ENCODE measurements around the gene RCAN2.
"Not testable (repeated sequence)": the region's sequence is repeated elsewhere in the genome, so short reads cannot be mapped to it uniquely, and the experiment has no call there.

The RCAN2 gene

DNA sequence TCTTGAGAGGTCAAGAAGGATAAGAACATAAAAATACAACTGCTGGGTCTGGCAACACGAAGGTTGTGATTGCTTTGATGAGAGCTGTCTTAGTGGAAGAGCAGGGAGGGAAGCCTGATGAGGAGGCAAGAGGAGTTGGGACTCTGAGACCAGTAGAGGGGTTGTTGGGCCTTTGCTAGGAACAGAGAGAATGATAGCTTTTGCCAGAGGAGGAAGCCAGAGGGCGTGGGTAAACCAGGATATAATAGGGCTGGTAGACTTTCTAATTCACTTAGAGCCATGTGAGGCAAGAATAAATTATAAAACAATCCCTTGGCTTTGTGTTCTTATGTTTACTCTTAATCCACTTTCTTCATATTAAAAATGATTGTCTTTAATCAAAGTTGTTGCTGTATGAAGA lies 78.6 kb downstream of the RCAN2 start:
- peak in 1 of 2 experiments; percentile 7 for DNase-seq (ENCODE audit: low read depth in 1 of 2, low spot score in 1 of 2)
- no peak for TF ChIP-seq JUND (IDR thresholded peaks at IDR 0.05; ENCODE audit: low read depth)
- in situ Hi-C loops (cut with HindIII; ENCODE audit: low pct_unique_long_range_greater_than_20kb, low sequenced_read_pairs): no loop called here

DNA sequence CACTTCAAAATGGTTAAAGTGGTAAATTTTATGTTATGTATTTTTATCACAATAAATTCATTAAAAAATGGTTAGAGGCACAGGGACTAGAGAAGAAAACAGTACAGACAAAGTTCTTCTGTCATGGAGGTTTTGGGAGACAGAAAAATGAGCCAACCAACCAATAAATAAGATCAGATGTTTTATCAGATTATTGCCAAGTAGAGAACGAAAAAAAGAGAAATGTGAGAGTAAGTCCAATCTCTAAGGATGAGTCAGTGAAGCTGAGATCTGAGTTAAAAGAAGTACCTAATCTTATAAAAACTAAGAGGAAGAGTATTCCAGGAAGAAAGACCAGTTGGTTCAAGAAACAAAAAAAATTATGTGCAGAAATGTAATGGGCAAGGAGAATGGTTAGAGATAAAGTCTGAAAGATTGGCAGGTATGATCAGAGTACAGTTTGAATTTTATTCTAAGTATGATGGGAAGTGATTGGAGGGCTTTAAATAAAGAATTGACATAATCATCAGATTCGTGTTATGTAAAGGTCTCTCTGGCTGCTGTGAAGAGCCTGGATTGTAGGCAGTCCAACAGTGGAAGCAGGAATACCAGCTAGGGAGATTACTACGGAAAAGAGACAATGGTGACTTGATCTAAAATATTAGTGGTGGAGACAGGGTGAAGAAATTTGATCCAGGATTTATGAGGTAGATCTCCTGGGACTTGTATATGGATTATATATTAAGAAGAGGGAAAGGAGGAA lies 79.6 kb downstream of the RCAN2 start:
- TF ChIP-seq JUND (IDR thresholded peaks at IDR 0.05; ENCODE audit: low read depth): no peak
- in situ Hi-C loops (cut with HindIII; ENCODE audit: low pct_unique_long_range_greater_than_20kb, low sequenced_read_pairs): no loop called here
- no peak for DNase-seq (ENCODE audit: low read depth in 1 of 2, low spot score in 1 of 2)

DNA sequence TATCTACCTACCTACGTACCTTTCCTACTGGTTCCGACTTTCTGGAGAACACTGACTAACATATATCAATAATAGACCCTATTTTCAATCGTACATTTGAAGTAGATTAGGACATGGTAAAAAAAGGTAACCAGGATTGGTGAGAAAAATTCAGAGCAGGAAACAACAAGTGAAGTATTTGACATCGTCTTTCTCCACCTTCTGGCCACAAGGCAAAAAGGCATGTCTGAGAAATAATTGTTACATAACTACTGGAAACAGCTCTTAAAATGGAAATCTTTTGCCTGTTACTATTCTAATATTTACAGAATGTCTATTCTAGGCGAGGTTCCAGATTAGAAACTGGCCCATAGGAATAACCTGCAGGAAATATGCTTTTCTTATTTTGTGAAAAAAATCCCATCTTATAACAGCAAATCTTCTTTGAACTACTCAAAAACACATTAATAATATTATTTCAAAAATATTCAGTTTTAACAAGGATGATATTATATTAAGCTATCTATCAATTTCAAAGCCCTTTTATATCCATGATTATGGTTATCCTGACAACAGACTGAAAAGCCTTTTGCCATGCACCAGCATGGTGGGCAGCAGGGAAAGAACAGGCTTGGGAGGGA lies 80.8 kb downstream of the RCAN2 start:
- in situ Hi-C loops (cut with HindIII; ENCODE audit: low pct_unique_long_range_greater_than_20kb, low sequenced_read_pairs): no loop called here
- peak; percentile 55 to 70 for DNase-seq (ENCODE audit: low read depth in 1 of 2, low spot score in 1 of 2)
- no peak for TF ChIP-seq JUND (IDR thresholded peaks at IDR 0.05; ENCODE audit: low read depth)

DNA sequence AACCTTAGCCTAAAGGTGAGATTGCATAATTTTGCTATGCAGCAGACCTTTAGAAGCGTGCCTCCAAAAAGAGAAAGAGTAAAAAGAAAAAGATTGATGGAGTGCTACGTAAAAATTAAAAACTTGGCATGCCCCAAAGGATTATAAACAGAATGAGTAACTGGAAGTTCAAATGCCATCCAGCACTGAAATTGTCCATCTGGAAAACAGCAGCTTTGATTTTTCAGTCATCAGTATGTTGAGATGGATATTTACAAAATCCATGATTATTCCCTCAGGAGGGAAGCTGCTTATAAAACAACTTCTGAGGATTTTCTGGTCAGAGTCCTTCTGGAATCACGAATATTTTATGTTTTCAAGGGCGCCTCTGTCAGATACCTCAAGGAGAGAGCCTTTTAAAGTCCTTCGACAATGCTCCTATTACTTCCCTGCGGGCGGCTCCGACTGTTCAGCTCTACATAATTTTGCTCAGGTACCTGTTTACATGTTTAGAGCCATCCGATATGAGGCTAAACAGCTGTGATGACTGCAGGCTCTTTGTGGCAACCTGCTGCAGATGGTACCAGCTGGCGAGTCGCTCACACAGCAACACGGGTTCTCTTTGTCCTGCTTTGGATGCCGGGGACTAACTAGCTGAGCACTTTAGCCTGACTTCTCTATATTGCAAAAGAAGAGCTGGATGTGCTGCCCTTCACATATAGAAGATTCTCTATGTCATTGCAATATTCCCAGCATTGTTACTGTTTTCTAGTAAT lies 83.3 kb downstream of the RCAN2 start:
- DNase-seq (ENCODE audit: low read depth in 1 of 2, low spot score in 1 of 2): no peak
- no peak for TF ChIP-seq JUND (IDR thresholded peaks at IDR 0.05; ENCODE audit: low read depth)
- in situ Hi-C loops (cut with HindIII; ENCODE audit: low pct_unique_long_range_greater_than_20kb, low sequenced_read_pairs): no loop called here

DNA sequence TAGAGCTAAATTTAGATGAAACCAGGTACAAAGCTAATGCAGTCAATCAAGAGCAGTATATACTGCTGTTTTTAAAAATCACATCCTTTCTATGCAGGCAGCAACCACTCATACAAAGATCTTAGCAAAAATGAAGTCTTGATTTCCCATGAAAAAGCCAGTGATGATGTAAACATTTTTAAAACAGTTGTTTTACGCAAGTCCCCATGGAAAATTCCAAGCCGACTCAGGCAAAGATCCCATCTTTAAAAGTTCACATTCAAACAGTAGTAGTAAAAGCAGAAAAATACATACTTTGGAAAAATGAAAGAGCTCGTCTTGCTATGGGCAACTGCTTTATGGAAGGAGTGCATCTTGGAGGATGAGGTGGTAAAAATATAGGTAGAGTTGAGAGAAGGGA lies 84.0 kb downstream of the RCAN2 start:
- TF ChIP-seq JUND (IDR thresholded peaks at IDR 0.05; ENCODE audit: low read depth): no peak
- in situ Hi-C loops (cut with HindIII; ENCODE audit: low pct_unique_long_range_greater_than_20kb, low sequenced_read_pairs): no loop called here
- DNase-seq (ENCODE audit: low read depth in 1 of 2, low spot score in 1 of 2): no peak

DNA sequence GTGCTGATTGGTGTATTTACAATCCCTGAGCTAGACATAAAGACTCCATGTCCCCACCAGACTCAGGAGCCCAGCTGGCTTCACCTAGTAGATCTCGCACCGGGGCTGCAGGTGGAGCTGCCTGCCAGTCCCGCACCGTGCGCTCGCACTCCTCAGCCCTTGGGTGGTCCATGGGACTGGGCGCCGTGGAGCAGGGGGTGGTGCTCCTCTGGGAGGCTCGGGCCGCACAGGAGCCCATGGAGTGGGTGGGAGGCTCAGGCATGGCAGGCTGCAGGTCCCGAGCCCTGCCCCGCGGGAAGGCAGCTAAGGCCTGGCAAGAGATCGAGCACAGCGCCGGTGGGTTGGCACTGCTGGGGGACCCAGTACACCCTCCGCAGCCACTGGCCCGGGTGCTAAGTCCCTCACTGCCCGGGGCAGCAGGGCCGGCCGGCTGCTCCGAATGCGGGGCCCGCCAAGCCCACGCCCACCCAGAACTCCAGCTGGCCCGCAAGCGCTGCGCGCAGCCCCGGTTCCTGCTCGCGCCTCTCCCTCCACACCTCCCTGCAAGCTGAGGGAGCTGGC lies 85.5 kb downstream of the RCAN2 start:
- DNase-seq (ENCODE audit: low read depth in 1 of 2, low spot score in 1 of 2); in situ Hi-C loops (cut with HindIII; ENCODE audit: low pct_unique_long_range_greater_than_20kb, low sequenced_read_pairs): not testable (repeated sequence)

DNA sequence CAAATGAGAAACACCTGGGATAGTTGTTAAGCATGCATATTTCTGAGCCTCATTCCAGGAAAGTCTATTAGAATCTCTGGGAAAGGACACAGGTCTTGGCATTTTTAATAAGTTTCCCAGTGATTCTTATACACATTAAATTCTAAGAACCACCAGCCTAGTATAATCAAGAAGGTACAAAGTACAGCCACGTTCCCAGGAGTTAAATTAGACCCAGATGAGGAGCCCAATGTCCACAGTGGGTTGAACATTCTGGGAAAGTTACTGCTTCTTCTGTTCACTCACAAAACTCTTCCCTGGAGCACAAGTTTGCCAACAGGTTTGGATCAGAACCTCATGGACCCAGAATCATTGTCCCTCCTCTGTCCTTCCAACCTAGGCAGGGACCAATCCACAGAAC lies 90.4 kb downstream of the RCAN2 start:
- in situ Hi-C loops (cut with HindIII; ENCODE audit: low pct_unique_long_range_greater_than_20kb, low sequenced_read_pairs): no loop called here
- DNase-seq (ENCODE audit: low read depth in 1 of 2, low spot score in 1 of 2): no peak
- TF ChIP-seq JUND (IDR thresholded peaks at IDR 0.05; ENCODE audit: low read depth): no peak

DNA sequence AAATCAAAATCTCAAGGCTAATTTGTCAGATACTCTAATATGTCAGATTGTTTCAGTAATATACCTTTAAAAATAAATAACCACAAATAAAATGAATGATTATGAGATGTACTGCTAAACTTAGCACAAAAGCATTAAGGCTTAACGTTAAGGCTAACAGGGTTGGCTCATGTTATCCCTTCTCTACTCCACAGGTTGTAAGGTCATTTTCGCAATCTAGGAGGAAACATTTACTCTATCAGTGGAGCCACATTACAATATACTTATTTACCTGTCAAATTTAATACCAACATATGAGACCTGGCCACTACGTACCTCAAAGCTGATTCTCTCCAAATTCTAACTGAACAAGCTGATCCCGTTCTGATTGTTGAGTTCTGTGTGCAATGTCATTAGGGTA lies 95.7 kb downstream of the RCAN2 start:
- in situ Hi-C loops (cut with HindIII; ENCODE audit: low pct_unique_long_range_greater_than_20kb, low sequenced_read_pairs): no loop called here
- no peak for TF ChIP-seq JUND (IDR thresholded peaks at IDR 0.05; ENCODE audit: low read depth)
- no peak for DNase-seq (ENCODE audit: low read depth in 1 of 2, low spot score in 1 of 2)

DNA sequence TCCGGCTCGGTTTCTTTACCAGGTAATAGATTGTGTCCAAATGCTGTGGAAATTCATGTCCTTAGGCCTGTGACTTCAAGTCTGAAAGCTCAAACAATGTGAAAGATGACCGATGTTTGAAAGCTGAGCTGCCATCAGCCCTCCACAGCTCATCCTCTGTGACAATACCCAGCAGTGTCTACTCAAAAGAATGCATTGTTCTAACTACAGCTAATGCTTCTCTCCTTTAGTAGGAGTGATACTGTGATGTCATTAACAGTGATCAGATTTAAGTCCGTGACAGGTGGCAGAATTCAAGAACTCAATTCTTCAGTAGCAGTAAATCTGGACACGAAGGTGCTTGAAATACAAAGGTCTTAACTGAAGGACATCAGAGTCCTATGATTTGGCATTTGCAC lies 97.3 kb downstream of the RCAN2 start:
- in situ Hi-C loops (cut with HindIII; ENCODE audit: low pct_unique_long_range_greater_than_20kb, low sequenced_read_pairs): no loop called here
- TF ChIP-seq JUND (IDR thresholded peaks at IDR 0.05; ENCODE audit: low read depth): no peak
- DNase-seq (ENCODE audit: low read depth in 1 of 2, low spot score in 1 of 2): no peak

DNA sequence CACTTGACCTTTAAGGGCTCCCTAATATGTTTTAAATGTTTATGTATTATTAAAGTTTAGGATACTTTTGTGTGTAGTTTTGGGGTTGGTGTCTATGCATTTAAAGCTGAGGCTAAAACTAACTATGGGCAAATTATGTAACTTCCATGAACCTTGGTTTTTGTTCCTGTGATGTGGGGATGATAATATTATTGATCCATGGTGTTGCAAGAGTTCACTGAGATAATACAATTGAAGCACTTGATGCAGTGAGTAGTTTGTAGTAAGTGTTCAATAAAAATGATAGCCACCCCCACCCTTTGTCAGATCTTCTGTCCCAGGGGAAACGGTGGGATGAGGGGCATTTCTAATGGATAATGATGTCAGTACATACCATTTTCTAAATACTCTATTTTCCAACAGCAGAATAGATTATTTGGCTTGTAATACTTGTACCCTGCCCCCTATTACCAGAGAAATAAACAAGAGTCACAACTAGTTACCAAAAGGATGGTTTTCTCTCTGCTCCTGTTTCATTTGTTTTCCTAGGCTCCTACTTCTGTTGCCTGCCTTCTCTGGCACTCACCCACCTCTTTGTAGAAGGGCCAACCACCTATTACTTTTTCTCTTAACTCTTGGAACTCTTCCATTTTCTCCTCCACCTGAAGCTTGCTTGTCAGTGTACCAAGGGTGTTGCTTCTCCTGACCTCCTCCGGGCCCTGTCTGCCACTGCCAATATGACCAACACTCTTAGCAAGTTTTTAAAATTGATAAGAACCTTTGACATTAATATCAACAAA lies 97.9 kb downstream of the RCAN2 start:
- in situ Hi-C loops (cut with HindIII; ENCODE audit: low pct_unique_long_range_greater_than_20kb, low sequenced_read_pairs): no loop called here
- no peak for DNase-seq (ENCODE audit: low read depth in 1 of 2, low spot score in 1 of 2)
- no peak for TF ChIP-seq JUND (IDR thresholded peaks at IDR 0.05; ENCODE audit: low read depth)

DNA sequence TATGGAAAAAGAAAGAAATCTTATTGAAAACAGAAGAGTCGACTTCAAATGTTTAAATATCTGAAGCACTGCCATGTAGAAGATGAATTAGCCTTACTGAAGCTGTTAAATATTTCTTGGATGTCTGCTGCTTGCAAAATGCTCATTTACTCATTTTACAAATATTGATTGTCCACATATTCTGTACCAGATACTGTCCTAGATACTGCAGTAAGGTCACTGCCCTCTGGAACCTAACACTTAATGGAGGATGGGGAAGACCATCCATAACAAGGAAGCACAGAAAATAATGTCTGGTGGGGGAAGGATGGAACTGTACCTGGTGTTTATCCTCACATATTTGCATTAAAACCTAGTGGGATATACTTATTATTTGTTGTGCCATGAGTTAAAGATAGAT lies 99.0 kb downstream of the RCAN2 start:
- in situ Hi-C loops (cut with HindIII; ENCODE audit: low pct_unique_long_range_greater_than_20kb, low sequenced_read_pairs): no loop called here
- TF ChIP-seq JUND (IDR thresholded peaks at IDR 0.05; ENCODE audit: low read depth): no peak
- DNase-seq (ENCODE audit: low read depth in 1 of 2, low spot score in 1 of 2): no peak

DNA sequence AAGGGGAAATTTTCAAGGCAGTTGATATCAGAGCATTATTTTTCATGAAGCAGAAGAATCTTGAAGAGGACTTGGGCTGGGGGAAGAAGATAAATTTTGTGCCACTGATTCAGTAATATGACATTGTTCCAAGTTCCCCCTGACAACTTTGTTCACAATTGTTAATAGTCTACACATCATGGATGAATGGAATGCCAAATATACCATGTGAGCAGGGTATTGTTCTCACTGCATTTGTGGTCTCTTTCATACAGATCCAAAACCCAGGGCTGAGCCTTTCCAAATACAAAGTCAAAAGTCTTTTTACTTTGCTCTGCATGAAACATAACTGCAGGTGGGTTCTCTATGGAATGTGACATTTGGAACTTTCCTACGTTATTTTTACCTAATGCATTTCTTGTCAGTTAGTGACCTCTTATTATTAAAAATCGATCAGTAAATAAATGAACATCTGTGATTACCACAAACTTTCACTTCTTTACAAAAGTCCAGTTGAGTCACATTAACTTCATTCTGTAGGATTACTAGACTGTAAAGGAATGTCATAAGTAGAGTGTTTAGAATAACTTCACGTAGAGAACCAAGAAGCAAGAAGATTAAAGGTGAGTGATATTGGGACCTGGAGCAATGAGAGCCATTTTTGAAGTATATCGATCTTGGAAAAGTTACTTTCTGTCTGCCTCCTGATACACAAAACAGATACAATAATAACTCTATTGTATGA lies 100.9 kb downstream of the RCAN2 start:
- no peak for DNase-seq (ENCODE audit: low read depth in 1 of 2, low spot score in 1 of 2)
- TF ChIP-seq JUND (IDR thresholded peaks at IDR 0.05; ENCODE audit: low read depth): no peak
- in situ Hi-C loops (cut with HindIII; ENCODE audit: low pct_unique_long_range_greater_than_20kb, low sequenced_read_pairs): no loop called here

DNA sequence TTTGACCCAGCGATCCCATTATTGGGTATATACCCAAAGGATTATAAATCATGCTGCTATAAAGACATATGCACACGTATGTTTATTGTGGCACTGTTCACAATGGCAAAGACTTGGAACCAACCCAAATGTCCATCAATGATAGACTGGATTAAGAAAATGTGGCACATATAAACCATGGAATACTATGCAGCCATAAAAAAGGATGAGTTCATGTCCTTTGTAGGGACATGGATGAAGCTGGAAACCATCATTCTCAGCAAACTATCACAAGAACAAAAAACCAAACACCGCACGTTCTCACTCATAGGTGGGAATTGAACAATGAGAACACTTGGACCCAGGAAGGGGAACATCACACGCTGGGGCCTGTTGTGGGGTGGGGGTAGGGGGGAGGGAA lies 103.5 kb downstream of the RCAN2 start:
- in situ Hi-C loops (cut with HindIII; ENCODE audit: low pct_unique_long_range_greater_than_20kb, low sequenced_read_pairs); DNase-seq (ENCODE audit: low read depth in 1 of 2, low spot score in 1 of 2): not testable (repeated sequence)
